Body of pancreas (tissue), 4 donors: ENCODE results near the gene ITPR2. TPM values are rescaled to one million over a fixed set of nuclear protein-coding genes. Genes with fewer than 3 reads are reported as not detected.

Experiments used
- ATAC-seq: fragments of 150-250 bp; one replicate; pipeline ENCODE4 v1.9.1; 2016
- DNase-seq, 4 donors: peaks; one replicate each; pipeline ENCODE4 v3.0.0-alpha.2; 2019
- H3K27ac ChIP-seq, 4 donors: fragments of 200-600 bp; sonication (generic); 1 replicate in 3 of 4; 2 replicates in 1 of 4; pipeline versions ENCODE4 v1.5.1 to v1.6.1; 2016 to 2019; ENCODE audit warnings: mild to moderate bottlenecking in 1 of 4, mixed read lengths in 1 of 4, moderate library complexity in 1 of 4
- H3K27me3 ChIP-seq, 2 donors: fragments of 200-600 bp; sonication (generic); one replicate each; pipeline ENCODE4 v1.6.0; 2016; ENCODE audit warnings: mild to moderate bottlenecking in 1 of 2
- H3K36me3 ChIP-seq, 2 donors: fragments of 200-600 bp; sonication (generic); replicated peaks in 1 of 2; 2 replicates each; pipeline ENCODE4 v1.5.1; 2016; ENCODE audit warnings: low read depth in 2 of 2; ENCODE audit not compliant: insufficient read depth in 1 of 2
- H3K4me1 ChIP-seq: fragments of 200-600 bp; sonication (generic); one replicate; pipeline ENCODE4 v1.6.0; 2016
- H3K4me3 ChIP-seq, 2 donors: fragments of 200-600 bp; sonication (generic); 1 replicate in 1 of 2; 2 replicates in 1 of 2; pipeline ENCODE4 v1.5.1; 2016 to 2019
- H3K9me3 ChIP-seq, 3 donors: fragments of 200-600 bp; sonication (generic); 1 replicate in 2 of 3; 2 replicates in 1 of 3; pipeline ENCODE4 v1.5.1; 2016
- CTCF ChIP-seq, 7 experiments: fragments of 450-650 bp in 4 of 7; fragments of 200-600 bp in 3 of 7; sonication (generic) in 3 of 7; IDR thresholded peaks; one replicate each; pipeline ENCODE4 v1.5.1; 2016 to 2019; ENCODE audit warnings: antibody characterized with exemption in 7 of 7
- POLR2A ChIP-seq, 3 donors: fragments of 450-650 bp; IDR thresholded peaks; one replicate each; pipeline ENCODE4 v1.6.1; 2016; ENCODE audit warnings: antibody characterized with exemption in 3 of 3, mild to moderate bottlenecking in 2 of 3
- WGBS, 2 donors: methylation state at CpG; one replicate each; pipeline ENCODE4 v1.1.5; 2017; 5-methylcytosine and 5-hydroxymethylcytosine counted together
- intact Hi-C: fragments of 100-400 bp; cut with DNase I; formaldehyde crosslinking; loops from one replicate; pipeline ENCODE4 v1.15.1; 2023
- total RNA-seq, 2 donors: library from RNA; depleted of rRNA; stranded (reverse); fragments of >200 nt; gene quantifications; one replicate each; pipeline ENCODE4 v1.1.0, GENCODE V29; 2016

ITPR2 gene
- total RNA-seq, 2 donors from 2014 or later: 37.4 to 92.9 TPM

GRCh38 chr12:26513363-26514043, 319.5 kb downstream of the ITPR2 start:
- DNase-seq: no peak
- TF ChIP-seq CTCF (IDR thresholded peaks at IDR 0.05) (no peak), POLR2A (IDR thresholded peaks at IDR 0.05) (no peak)
- ATAC-seq: no peak
- H3K36me3 ChIP-seq: no peaks in the 10 kb centered on the region
- intact Hi-C loops: no loop called here
- no peaks in the 10 kb centered on the region for H3K27me3 ChIP-seq
- H3K9me3 ChIP-seq: no peaks in the 10 kb centered on the region
- WGBS, 2 donors: 85 to 88% methylated on average over 4 of the region's 4 CpGs
- no peak overlapping the region for H3K27ac ChIP-seq
- no peak overlapping the region for H3K4me3 ChIP-seq
- H3K4me1 ChIP-seq: peaks cover 17% of the 10 kb centered on the region

DNA sequence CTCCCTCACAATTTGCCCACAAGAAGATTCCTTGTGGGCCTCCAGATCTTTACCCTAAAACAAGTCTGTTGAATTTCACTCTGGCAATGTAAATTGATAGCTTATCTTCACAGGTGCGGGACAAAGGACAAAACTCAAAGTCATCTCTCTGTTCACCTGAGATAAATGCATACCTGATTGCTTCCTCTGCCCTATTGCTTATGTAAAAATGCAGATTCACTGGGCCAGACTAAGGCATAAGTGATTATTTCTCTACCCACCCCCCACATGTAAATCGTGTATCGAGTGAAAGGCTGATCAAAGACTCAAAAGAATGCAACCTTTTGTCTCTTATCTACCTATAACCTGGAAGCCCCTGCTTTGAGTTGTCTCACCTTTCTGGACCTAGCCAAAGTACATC, 320.8 kb downstream of the ITPR2 start:
- no peaks in the 10 kb centered on the region for H3K9me3 ChIP-seq
- H3K36me3 ChIP-seq: no peaks in the 10 kb centered on the region
- H3K27ac ChIP-seq: no peak overlapping the region
- WGBS, 2 donors: 61% methylated on average over 3 of the region's 3 CpGs
- no peak for ATAC-seq
- peaks cover 17% of the 10 kb centered on the region for H3K4me1 ChIP-seq
- H3K27me3 ChIP-seq: no peaks in the 10 kb centered on the region
- intact Hi-C loops: no loop called here
- no peak for DNase-seq
- H3K4me3 ChIP-seq: no peak overlapping the region
- TF ChIP-seq CTCF (IDR thresholded peaks at IDR 0.05) (no peak), POLR2A (IDR thresholded peaks at IDR 0.05) (no peak)

DNA sequence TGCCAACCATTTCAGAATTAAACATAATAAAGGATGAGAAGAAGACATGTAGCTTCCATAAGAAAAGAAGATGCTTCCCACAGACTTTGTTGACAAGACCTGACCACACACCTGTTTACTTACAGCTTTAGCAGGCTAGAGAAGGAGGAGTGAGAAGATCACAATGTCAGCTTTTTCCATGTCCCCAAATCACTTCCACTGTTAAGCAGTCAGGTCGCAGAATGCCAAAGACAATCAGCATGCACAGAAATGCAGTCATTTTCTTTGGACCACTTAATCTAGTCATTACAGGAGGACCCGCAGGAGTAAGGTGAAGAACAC, 322.7 kb downstream of the ITPR2 start:
- ATAC-seq: no peak

DNA sequence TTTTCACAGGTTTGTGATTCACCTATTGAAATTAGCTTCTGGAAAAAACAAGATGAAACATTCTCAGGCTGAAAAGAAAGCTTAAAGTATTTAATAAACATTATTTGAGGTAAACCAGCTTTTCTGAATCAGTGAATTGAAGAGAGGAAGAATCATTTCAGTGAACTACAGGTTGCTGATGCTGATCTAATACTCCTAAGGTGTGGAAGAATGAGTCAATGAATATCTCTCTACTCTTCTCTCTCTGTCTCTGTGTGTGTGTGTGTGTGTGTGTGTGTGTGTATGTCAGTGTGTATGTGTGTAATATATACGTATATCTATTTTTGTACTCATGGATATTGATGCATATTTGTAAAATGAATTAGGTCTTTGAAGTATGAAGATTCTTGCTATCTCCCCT, 325.4 kb downstream of the ITPR2 start:
- H3K9me3 ChIP-seq: no peaks in the 10 kb centered on the region
- 88 to 93% methylated on average over 1 of the region's 1 CpG for WGBS, 2 donors
- no peak for DNase-seq
- H3K27me3 ChIP-seq: no peaks in the 10 kb centered on the region
- H3K36me3 ChIP-seq: no peaks in the 10 kb centered on the region
- H3K4me3 ChIP-seq: no peak overlapping the region
- no peak for ATAC-seq
- TF ChIP-seq POLR2A (IDR thresholded peaks at IDR 0.05) (no peak), CTCF (IDR thresholded peaks at IDR 0.05) (no peak)
- H3K27ac ChIP-seq: no peak overlapping the region
- H3K4me1 ChIP-seq: no peaks in the 10 kb centered on the region
- intact Hi-C loops: no loop called here

More for the DNA sequence above, 322.7 kb downstream of the ITPR2 start:
- intact Hi-C loops: no loop called here
- TF ChIP-seq CTCF (IDR thresholded peaks at IDR 0.05) (no peak), POLR2A (IDR thresholded peaks at IDR 0.05) (no peak)
- Histone ChIP-seq H3K27ac (no peak overlapping the region), H3K4me3 (no peak overlapping the region), H3K4me1 (peaks cover 14% of the 10 kb centered on the region), H3K36me3 (no peaks in the 10 kb centered on the region), H3K27me3 (no peaks in the 10 kb centered on the region), H3K9me3 (no peaks in the 10 kb centered on the region)
- WGBS, 2 donors: 93 to 96% methylated on average over 2 of the region's 2 CpGs
- DNase-seq: no peak

- H3K36me3 ChIP-seq: no peaks in the 10 kb centered on the region
- no peak for DNase-seq
- TF ChIP-seq CTCF (IDR thresholded peaks at IDR 0.05): no peak
- TF ChIP-seq POLR2A (IDR thresholded peaks at IDR 0.05): no peak
- no peaks in the 10 kb centered on the region for H3K9me3 ChIP-seq
- intact Hi-C loops: no loop called here
- ATAC-seq: no peak
- no peaks in the 10 kb centered on the region for H3K4me1 ChIP-seq
- 91 to 100% methylated on average over 1 of the region's 1 CpG for WGBS, 2 donors
- no peak overlapping the region for H3K4me3 ChIP-seq
- H3K27ac ChIP-seq: no peak overlapping the region
- no peaks in the 10 kb centered on the region for H3K27me3 ChIP-seq
Measured at GRCh38 chr12:26499979-26500640, 332.9 kb downstream of the ITPR2 start.
